ENCODE results near the gene ALOX12B.

ALOX12B gene

GRCh38 chr17:8121681-8122421, 34.3 kb upstream of the ALOX12B start:
- Histone ChIP-seq H3K27me3 (ENCODE audit: insufficient read depth, low read length) (peaks cover 43% of the 10 kb centered on the region), H3K18ac (ENCODE audit: low read length) (no peak overlapping the region), H2BK12ac (ENCODE audit: low read length) (no peak overlapping the region), H3K4ac (ENCODE audit: low read depth, low read length) (no peak overlapping the region), H3K36me3 (ENCODE audit: control insufficient read depth in 1 of 2, insufficient read depth in 2 of 2, low read length in 2 of 2) (no peaks in the 10 kb centered on the region), H3K79me2 (ENCODE audit: control insufficient read depth, insufficient read depth, low read length, poor library complexity) (no peaks in the 10 kb centered on the region), H2AFZ (ENCODE audit: insufficient read depth, low read length, poor library complexity) (peak overlapping the region; percentile 91), H3K14ac (ENCODE audit: low read length) (no peak overlapping the region), H3K9ac (ENCODE audit: low read length) (no peak overlapping the region), H3K9me3 (ENCODE audit: insufficient read depth, low read depth, low read length) (peaks cover 3% of the 10 kb centered on the region), H4K12ac (ENCODE audit: low read depth, low read length) (no peak overlapping the region), H3K79me1 (ENCODE audit: low read length) (no peaks in the 10 kb centered on the region), H3K4me2 (ENCODE audit: low read length) (peak overlapping the region; percentile 80), H2BK5ac (ENCODE audit: low read depth, low read length, poor library complexity) (no peak overlapping the region), H2BK120ac (ENCODE audit: insufficient read depth, low read length, poor library complexity) (no peak overlapping the region), H3K4me3 (ENCODE audit: low read depth, low read length) (peak overlapping the region; percentile 71), H3K27ac (ENCODE audit: low read depth, low read length) (no peak overlapping the region), H4K91ac (ENCODE audit: low read depth, low read length) (no peak overlapping the region), H3K23ac (ENCODE audit: low read length) (no peak overlapping the region), H3K4me1 (ENCODE audit: control insufficient read depth in 1 of 2, insufficient read depth in 2 of 2, low read length in 2 of 2) (peaks cover 28 to 47% of the 10 kb centered on the region in 2 experiments), H2AK5ac (ENCODE audit: low read length) (no peak overlapping the region), H4K8ac (ENCODE audit: low read depth, low read length) (no peak overlapping the region)
- no CpG with 5 or more reads among the region's 76 CpGs for WGBS (ENCODE audit: extremely low coverage, insufficient coverage, insufficient read length)
- peak in 1 of 2 donors; percentile 39 for DNase-seq

- Histone ChIP-seq H3K36me3 (ENCODE audit: control insufficient read depth in 1 of 2, insufficient read depth in 2 of 2, low read length in 2 of 2) (no peaks in the 10 kb centered on the region), H2BK12ac (ENCODE audit: low read length) (no peak overlapping the region), H3K4me2 (ENCODE audit: low read length) (peak overlapping the region; percentile 80), H4K8ac (ENCODE audit: low read depth, low read length) (no peak overlapping the region), H3K14ac (ENCODE audit: low read length) (no peak overlapping the region), H3K27ac (ENCODE audit: low read depth, low read length) (no peak overlapping the region), H3K79me1 (ENCODE audit: low read length) (no peaks in the 10 kb centered on the region), H3K9me3 (ENCODE audit: insufficient read depth, low read depth, low read length) (peaks cover 3% of the 10 kb centered on the region), H4K12ac (ENCODE audit: low read depth, low read length) (no peak overlapping the region), H3K27me3 (ENCODE audit: insufficient read depth, low read length) (peaks cover 45% of the 10 kb centered on the region), H3K4ac (ENCODE audit: low read depth, low read length) (no peak overlapping the region), H3K18ac (ENCODE audit: low read length) (no peak overlapping the region), H2BK5ac (ENCODE audit: low read depth, low read length, poor library complexity) (no peak overlapping the region), H3K9ac (ENCODE audit: low read length) (no peak overlapping the region), H2AK5ac (ENCODE audit: low read length) (no peak overlapping the region), H4K91ac (ENCODE audit: low read depth, low read length) (no peak overlapping the region), H2BK120ac (ENCODE audit: insufficient read depth, low read length, poor library complexity) (no peak overlapping the region), H3K4me1 (ENCODE audit: control insufficient read depth in 1 of 2, insufficient read depth in 2 of 2, low read length in 2 of 2) (peaks cover 28 to 47% of the 10 kb centered on the region in 2 experiments), H3K4me3 (ENCODE audit: low read depth, low read length) (peak overlapping the region; percentile 71), H3K79me2 (ENCODE audit: control insufficient read depth, insufficient read depth, low read length, poor library complexity) (no peaks in the 10 kb centered on the region), H3K23ac (ENCODE audit: low read length) (no peak overlapping the region), H2AFZ (ENCODE audit: insufficient read depth, low read length, poor library complexity) (no peak overlapping the region)
- no peak for DNase-seq
- no CpG with 5 or more reads among the region's 25 CpGs for WGBS (ENCODE audit: extremely low coverage, insufficient coverage, insufficient read length)
Observed at GRCh38 chr17:8121407-8121680, 33.8 kb upstream of the ALOX12B start.

DNA sequence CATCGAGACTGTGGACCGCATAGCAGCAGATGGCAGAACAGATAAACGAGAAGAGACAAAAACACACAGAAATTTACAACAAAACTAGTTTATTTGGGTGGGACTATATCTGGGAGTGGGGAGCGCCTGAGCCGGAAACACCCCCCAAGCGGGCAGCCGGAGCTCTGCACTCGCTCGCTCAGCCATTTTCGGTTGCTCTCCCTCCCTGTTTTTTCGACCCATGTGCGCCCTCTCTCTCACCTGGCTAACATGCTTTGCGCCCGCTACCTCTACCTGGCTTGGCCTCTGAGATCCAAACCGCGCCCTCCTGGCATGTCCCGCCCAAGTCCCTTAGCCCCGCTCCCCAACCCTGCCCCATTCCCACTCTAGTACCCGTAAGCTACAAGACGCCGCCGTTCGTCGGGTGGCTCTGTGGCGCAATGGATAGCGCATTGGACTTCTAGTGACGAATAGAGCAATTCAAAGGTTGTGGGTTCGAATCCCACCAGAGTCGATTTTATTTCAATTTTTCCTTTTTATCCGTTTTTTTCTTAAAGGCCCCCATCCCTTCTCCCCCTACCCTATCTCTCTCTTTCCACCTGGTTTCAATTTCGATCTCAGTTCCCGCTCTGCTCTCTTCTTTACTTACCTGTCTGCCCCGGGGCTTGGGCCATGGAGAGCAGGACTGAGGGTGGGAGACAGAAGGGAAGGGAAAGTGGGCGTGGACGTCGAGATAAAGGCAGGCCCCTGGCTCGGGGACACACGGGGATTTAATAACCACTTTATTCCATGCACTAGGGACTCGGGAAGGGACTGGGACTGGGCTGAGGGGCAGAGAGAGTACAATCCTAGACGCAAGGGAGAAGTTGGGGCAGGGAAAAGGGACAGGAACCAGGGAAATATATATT, 33.2 kb upstream of the ALOX12B start:
- Histone ChIP-seq H3K9me3 (ENCODE audit: insufficient read depth, low read depth, low read length) (peaks cover 3% of the 10 kb centered on the region), H3K27me3 (ENCODE audit: insufficient read depth, low read length) (peaks cover 47% of the 10 kb centered on the region), H2BK12ac (ENCODE audit: low read length) (no peak overlapping the region), H3K4me2 (ENCODE audit: low read length) (peak overlapping the region; percentile 80), H3K27ac (ENCODE audit: low read depth, low read length) (no peak overlapping the region), H4K8ac (ENCODE audit: low read depth, low read length) (no peak overlapping the region), H2BK5ac (ENCODE audit: low read depth, low read length, poor library complexity) (no peak overlapping the region), H2BK120ac (ENCODE audit: insufficient read depth, low read length, poor library complexity) (no peak overlapping the region), H3K4me1 (ENCODE audit: control insufficient read depth in 1 of 2, insufficient read depth in 2 of 2, low read length in 2 of 2) (peaks cover 28 to 45% of the 10 kb centered on the region in 2 experiments), H4K12ac (ENCODE audit: low read depth, low read length) (no peak overlapping the region), H3K14ac (ENCODE audit: low read length) (no peak overlapping the region), H4K91ac (ENCODE audit: low read depth, low read length) (no peak overlapping the region), H3K79me1 (ENCODE audit: low read length) (no peaks in the 10 kb centered on the region), H2AFZ (ENCODE audit: insufficient read depth, low read length, poor library complexity) (peak overlapping the region; percentile 78), H2AK5ac (ENCODE audit: low read length) (no peak overlapping the region), H3K9ac (ENCODE audit: low read length) (no peak overlapping the region), H3K79me2 (ENCODE audit: control insufficient read depth, insufficient read depth, low read length, poor library complexity) (no peaks in the 10 kb centered on the region), H3K23ac (ENCODE audit: low read length) (no peak overlapping the region), H3K4me3 (ENCODE audit: low read depth, low read length) (peak overlapping the region; percentile 73), H3K36me3 (ENCODE audit: control insufficient read depth in 1 of 2, insufficient read depth in 2 of 2, low read length in 2 of 2) (no peaks in the 10 kb centered on the region), H3K18ac (ENCODE audit: low read length) (no peak overlapping the region), H3K4ac (ENCODE audit: low read depth, low read length) (no peak overlapping the region)
- no CpG with 5 or more reads among the region's 40 CpGs for WGBS (ENCODE audit: extremely low coverage, insufficient coverage, insufficient read length)
- peak; percentile 90 to 93 for DNase-seq

- H3K14ac ChIP-seq (ENCODE audit: low read length), result no peak overlapping the region
- H2BK5ac ChIP-seq (ENCODE audit: low read depth, low read length, poor library complexity), result no peak overlapping the region
- peaks cover 3% of the 10 kb centered on the region for H3K9me3 ChIP-seq (ENCODE audit: insufficient read depth, low read depth, low read length)
- H3K4me1 ChIP-seq (ENCODE audit: control insufficient read depth in 1 of 2, insufficient read depth in 2 of 2, low read length in 2 of 2), result peaks cover 22 to 38% of the 10 kb centered on the region in 2 experiments
- H4K12ac ChIP-seq (ENCODE audit: low read depth, low read length), result no peak overlapping the region
- no peak overlapping the region for H3K9ac ChIP-seq (ENCODE audit: low read length)
- no peaks in the 10 kb centered on the region for H3K36me3 ChIP-seq (ENCODE audit: control insufficient read depth in 1 of 2, insufficient read depth in 2 of 2, low read length in 2 of 2)
- no peak overlapping the region for H2BK120ac ChIP-seq (ENCODE audit: insufficient read depth, low read length, poor library complexity)
- H2AFZ ChIP-seq (ENCODE audit: insufficient read depth, low read length, poor library complexity), result no peak overlapping the region
- DNase-seq, result peak; percentile 94 to 98
- no peaks in the 10 kb centered on the region for H3K79me2 ChIP-seq (ENCODE audit: control insufficient read depth, insufficient read depth, low read length, poor library complexity)
- no peak overlapping the region for H2AK5ac ChIP-seq (ENCODE audit: low read length)
- no peak overlapping the region for H3K27ac ChIP-seq (ENCODE audit: low read depth, low read length)
- no peak overlapping the region for H3K23ac ChIP-seq (ENCODE audit: low read length)
- H3K79me1 ChIP-seq (ENCODE audit: low read length), result no peaks in the 10 kb centered on the region
- H4K91ac ChIP-seq (ENCODE audit: low read depth, low read length), result no peak overlapping the region
- H2BK12ac ChIP-seq (ENCODE audit: low read length), result no peak overlapping the region
- H3K4me3 ChIP-seq (ENCODE audit: low read depth, low read length), result peak overlapping the region; percentile 73
- no peak overlapping the region for H4K8ac ChIP-seq (ENCODE audit: low read depth, low read length)
- no peak overlapping the region for H3K18ac ChIP-seq (ENCODE audit: low read length)
- no CpG with 5 or more reads among the region's 28 CpGs for WGBS (ENCODE audit: extremely low coverage, insufficient coverage, insufficient read length)
- H3K27me3 ChIP-seq (ENCODE audit: insufficient read depth, low read length), result peaks cover 48% of the 10 kb centered on the region
- no peak overlapping the region for H3K4ac ChIP-seq (ENCODE audit: low read depth, low read length)
- H3K4me2 ChIP-seq (ENCODE audit: low read length), result peak overlapping the region; percentile 80
Observed at GRCh38 chr17:8119581-8120519, 32.3 kb upstream of the ALOX12B start.
